ENCODE data around the gene GGT6. TPM values are rescaled to one million over a fixed set of nuclear protein-coding genes. Genes with fewer than 3 reads are reported as not detected.

The GGT6 gene
- polyA plus RNA-seq, 1 donor (not counting 4 experiments of a cell fraction or from before 2014, with no cell fraction given): 0.93 TPM

- no peak for TF ChIP-seq EZH2 (IDR thresholded peaks at IDR 0.05; ENCODE audit: low read length)
- TF ChIP-seq CTCF (optimal IDR thresholded peaks at IDR 0.05 in 1 of 3, IDR thresholded peaks at IDR 0.05 in 1 of 3, conservative IDR thresholded peaks at IDR 0.05 in 1 of 3; ENCODE audit: extremely low read depth in 1 of 3, insufficient read depth in 2 of 3, low read length in 3 of 3): no peak
- Histone ChIP-seq H3K79me2 (ENCODE audit: control insufficient read depth, insufficient read depth, low read length) (no peaks in the 10 kb centered on the region), H2AFZ (ENCODE audit: control insufficient read depth, low read length) (no peak overlapping the region), H3K36me3 (ENCODE audit: control insufficient read depth in 2 of 2, extremely low read depth in 1 of 2, insufficient read depth in 2 of 2, low read length in 2 of 2) (no peaks in the 10 kb centered on the region), H3K9me1 (ENCODE audit: control insufficient read depth, extremely low read depth, insufficient read depth, low read length) (peaks cover 2% of the 10 kb centered on the region), H3K4me3 (ENCODE audit: control insufficient read depth in 2 of 3, extremely low read depth in 1 of 3, insufficient read depth in 2 of 3, low read depth in 1 of 3, low read length in 3 of 3) (no peak overlapping the region), H3K9me3 (ENCODE audit: control insufficient read depth, low read depth, low read length) (no peaks in the 10 kb centered on the region), H3K27ac (ENCODE audit: control insufficient read depth, insufficient read depth, low read length) (no peak overlapping the region), H3K4me2 (ENCODE audit: control insufficient read depth, extremely low read depth, insufficient read depth, low read depth, low read length) (no peak overlapping the region), H4K20me1 (ENCODE audit: control insufficient read depth, extremely low read depth, insufficient read depth, low read length) (no peaks in the 10 kb centered on the region), H3K4me1 (ENCODE audit: control insufficient read depth, extremely low read depth, insufficient read depth, low read length) (peaks cover 14% of the 10 kb centered on the region), H3K27me3 (ENCODE audit: control insufficient read depth, extremely low read depth, insufficient read depth, low read length) (peaks cover 15% of the 10 kb centered on the region), H3K9ac (ENCODE audit: control insufficient read depth, extremely low read depth, insufficient read depth, low read length) (no peak overlapping the region)
- dilution Hi-C loops (cut with MboI; ENCODE audit: extremely low pct_ligation_motif_present, low sequenced_read_pairs): no loop called here
- FAIRE-seq (no peak), DNase-seq (ENCODE audit: low read depth, low spot score) (no peak)
Observed at GRCh38 chr17:4577386-4577993, 17.1 kb upstream of the GGT6 start.

- no peak for FAIRE-seq
- Histone ChIP-seq H3K9ac (ENCODE audit: control insufficient read depth, extremely low read depth, insufficient read depth, low read length) (no peak overlapping the region), H4K20me1 (ENCODE audit: control insufficient read depth, extremely low read depth, insufficient read depth, low read length) (no peaks in the 10 kb centered on the region), H3K27ac (ENCODE audit: control insufficient read depth, insufficient read depth, low read length) (no peak overlapping the region), H3K27me3 (ENCODE audit: control insufficient read depth, extremely low read depth, insufficient read depth, low read length) (peaks cover 10% of the 10 kb centered on the region), H3K9me1 (ENCODE audit: control insufficient read depth, extremely low read depth, insufficient read depth, low read length) (peaks cover 2% of the 10 kb centered on the region), H3K4me1 (ENCODE audit: control insufficient read depth, extremely low read depth, insufficient read depth, low read length) (peaks cover 14% of the 10 kb centered on the region), H2AFZ (ENCODE audit: control insufficient read depth, low read length) (no peak overlapping the region), H3K79me2 (ENCODE audit: control insufficient read depth, insufficient read depth, low read length) (no peaks in the 10 kb centered on the region), H3K9me3 (ENCODE audit: control insufficient read depth, low read depth, low read length) (no peaks in the 10 kb centered on the region), H3K4me2 (ENCODE audit: control insufficient read depth, extremely low read depth, insufficient read depth, low read depth, low read length) (no peak overlapping the region), H3K36me3 (ENCODE audit: control insufficient read depth in 2 of 2, extremely low read depth in 1 of 2, insufficient read depth in 2 of 2, low read length in 2 of 2) (no peaks in the 10 kb centered on the region), H3K4me3 (ENCODE audit: control insufficient read depth in 2 of 3, extremely low read depth in 1 of 3, insufficient read depth in 2 of 3, low read depth in 1 of 3, low read length in 3 of 3) (no peak overlapping the region)
- no peak for DNase-seq (ENCODE audit: low read depth, low spot score)
- dilution Hi-C loops (cut with MboI; ENCODE audit: extremely low pct_ligation_motif_present, low sequenced_read_pairs): no loop called here
- TF ChIP-seq EZH2 (IDR thresholded peaks at IDR 0.05; ENCODE audit: low read length): no peak
Observed at GRCh38 chr17:4576729-4577322, 16.4 kb upstream of the GGT6 start.

Measured in keratinocyte (primary cell).